Urothelium cell line (cell line): ENCODE results near the gene ZNF557.

Source experiments
- DNase-seq: peaks from one replicate; pipeline ENCODE4 v3.0.0; 2011; ENCODE audit warnings: low spot score, mixed read lengths
- FAIRE-seq: peaks from 2 replicates; lab custom pipeline; 2011; peaks lifted over from hg19 to GRCh38; lab: Jason Lieb, UNC

ZNF557 gene

DNA sequence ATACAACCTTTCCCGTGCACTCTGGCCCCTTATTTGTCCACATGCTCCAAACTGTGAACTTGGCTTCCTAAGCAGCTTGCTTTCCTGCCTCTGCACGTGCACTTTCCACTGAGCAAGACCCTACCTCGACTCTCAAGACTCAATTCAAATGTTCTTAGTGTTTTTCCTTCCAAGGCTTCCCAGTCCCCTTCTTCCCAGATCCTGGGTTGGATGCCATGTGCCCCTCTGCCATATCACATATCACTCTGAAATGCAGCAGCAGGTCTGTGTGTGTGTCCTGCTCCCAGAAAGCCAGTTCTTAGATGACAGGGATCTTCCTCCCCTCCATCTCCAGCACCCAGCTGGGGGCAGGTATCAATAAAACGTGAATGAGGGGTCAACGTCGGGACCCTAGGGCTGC is 3.0 kb downstream of the ZNF557 start:
- FAIRE-seq (no peak), DNase-seq (no peak)

DNA sequence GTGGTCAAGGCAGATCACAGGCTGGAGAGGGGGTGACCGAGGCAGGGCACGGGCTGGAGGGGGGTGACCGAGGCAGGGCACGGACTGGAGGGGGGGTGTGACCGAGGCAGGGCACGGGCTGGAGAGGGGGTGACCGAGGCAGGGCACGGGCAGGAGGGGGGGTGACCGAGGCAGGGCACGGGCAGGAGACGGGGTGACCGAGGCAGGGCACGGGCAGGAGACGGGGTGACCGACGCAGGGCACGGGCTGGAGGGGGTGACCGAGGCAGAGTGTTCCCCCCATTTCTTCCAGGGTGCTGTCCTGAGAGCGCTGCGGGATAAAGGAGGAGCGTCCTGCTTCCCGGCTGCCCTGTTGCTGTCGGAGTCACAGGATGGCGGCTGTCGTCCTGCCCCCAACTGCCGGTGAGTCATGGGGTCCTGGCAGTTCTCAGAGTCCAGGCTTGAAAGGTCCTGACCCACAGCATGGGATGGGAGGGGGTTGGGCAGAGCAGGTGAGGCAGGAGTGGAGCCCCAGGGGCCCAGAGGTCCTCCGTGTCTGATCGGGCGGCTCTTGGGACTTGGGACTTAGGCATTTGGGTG is 5.3 kb downstream of the ZNF557 start:
- DNase-seq (no peak), FAIRE-seq (no peak)

DNA sequence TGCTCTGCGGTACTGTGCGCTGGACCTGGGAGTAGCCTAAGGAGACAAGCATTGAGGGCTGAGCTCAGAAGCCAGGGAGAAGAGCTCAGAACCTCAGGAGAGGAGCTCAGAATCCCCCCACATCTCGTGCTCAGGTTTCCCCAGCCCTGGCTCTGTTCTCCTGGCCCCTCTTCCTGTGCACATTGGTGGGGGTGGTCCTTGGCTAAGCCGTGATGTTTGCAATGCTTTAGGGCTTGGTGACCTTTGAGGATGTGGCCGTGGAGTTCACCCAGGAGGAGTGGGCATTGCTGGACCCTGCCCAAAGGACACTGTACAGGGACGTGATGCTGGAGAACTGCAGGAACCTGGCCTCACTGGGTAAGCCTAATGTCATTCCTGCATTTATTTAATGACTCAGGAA is 6.6 kb downstream of the ZNF557 start:
- DNase-seq = no peak
- FAIRE-seq = no peak

GRCh38 chr19:7078008-7078407 is 8.5 kb downstream of the ZNF557 start:
- DNase-seq (no peak), FAIRE-seq (no peak)

DNA sequence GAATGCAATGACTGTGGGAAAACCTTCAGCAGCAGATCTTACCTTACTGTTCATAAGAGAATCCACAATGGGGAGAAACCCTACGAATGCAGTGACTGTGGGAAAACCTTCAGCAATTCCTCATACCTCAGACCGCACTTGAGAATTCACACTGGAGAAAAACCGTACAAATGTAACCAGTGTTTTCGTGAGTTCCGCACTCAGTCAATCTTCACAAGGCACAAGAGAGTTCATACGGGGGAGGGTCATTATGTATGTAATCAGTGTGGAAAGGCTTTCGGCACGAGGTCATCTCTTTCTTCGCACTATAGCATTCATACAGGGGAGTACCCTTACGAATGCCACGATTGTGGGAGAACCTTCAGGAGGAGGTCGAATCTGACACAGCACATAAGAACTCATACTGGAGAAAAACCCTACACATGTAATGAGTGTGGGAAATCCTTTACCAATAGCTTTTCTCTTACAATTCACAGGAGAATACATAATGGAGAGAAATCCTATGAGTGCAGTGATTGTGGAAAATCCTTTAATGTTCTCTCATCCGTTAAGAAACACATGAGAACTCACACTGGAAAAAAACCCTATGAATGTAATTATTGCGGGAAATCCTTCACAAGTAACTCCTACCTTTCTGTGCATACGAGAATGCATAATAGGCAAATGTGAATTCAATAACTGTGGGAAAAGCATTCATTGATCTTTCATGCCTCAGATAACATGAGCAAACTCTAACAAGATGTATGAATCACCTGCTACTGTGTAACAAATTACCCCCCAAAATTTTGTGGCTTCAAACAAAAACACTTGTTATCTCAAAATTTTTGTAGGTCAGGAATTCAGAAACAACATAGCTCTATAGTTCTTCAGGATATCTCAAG is 13.8 kb downstream of the ZNF557 start:
- FAIRE-seq (no peak), DNase-seq (no peak)

DNA sequence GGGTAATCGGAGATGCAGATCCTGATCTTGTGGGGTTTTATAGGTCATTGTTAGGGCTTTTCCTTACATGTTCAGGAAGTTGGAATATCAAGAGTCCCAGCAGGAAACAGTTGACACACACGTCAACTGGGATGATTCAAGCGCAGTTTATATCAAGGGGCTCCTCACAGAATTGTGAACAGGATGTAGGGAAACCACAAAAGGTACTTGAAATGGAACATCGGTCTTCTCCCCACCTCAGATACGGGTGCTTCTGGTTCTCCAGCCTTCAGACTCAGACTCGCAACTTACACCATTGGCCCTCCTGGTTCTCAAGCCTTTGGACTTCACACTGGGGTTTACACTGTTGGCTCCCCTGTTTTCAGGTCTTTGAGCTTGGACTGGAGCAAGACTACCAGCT is 19.5 kb downstream of the ZNF557 start:
- DNase-seq (no peak), FAIRE-seq (no peak)

DNA sequence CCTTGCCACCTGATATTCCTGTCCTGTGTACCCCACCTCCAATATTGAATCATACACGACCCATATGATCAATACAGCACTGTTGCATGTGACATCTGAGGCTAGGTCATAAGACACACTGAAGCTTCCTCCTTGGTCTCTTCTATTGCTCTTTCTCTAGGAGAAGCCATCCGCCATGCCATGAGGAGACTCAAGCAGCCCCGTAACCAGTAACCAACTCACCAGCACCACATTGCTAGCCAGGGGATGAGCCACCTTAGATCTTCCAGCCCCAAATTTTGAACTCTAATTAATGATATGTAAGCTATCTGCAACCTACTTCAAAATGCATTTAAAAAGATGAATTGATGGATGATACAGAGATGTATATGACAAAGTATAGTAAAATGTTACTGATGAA is 28.6 kb downstream of the ZNF557 start:
- no peak for FAIRE-seq

DNA sequence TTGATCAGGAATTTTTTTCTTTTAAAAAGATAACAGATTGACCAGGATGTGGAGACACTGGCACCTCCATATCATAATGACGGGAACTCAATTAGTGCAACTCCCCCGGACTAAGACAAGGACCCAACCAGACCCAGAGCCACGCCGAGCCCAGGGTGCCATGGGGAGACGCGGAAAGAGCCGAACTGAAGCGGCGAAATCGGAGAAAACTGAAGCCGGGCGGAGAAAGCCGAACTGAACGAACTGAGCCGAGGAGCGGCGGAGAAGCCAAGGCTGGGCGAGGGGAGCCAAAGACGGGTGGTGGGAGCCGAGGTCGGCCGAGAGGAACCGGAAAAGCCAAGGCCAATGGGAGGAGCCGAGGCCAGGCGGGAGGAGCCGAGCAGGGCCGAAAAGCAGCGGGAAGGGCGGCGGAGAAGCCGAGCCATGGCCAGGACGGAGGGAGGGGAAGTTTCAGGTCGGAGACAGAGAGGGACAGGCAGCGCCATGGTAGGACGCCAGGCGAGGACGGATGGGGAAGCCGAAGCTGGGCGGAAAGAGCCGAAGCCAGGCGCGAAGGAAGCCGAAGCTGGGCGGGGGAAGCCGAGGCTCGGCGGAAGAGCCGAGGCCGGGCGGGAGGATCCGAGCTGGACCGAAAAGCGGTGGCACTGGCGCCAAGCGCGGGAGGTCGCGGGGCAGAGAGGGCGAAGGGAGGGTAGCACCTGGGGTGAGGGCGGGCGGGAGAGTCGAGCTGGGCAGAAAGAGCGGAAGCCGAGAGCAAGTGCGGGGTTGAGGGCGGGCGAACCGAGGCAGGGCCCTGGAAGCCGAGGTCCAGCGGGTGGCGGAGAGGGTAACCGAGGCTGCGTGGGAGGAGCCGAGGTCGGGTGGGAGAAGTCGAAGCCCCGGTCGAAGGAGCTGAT is 29.4 kb downstream of the ZNF557 start:
- DNase-seq = peak; percentile 90
- FAIRE-seq = no peak

More for the DNA sequence above, 28.6 kb downstream of the ZNF557 start:
- DNase-seq = no peak

- FAIRE-seq (no peak), DNase-seq (no peak)
Measured at GRCh38 chr19:7099597-7099921, 30.1 kb downstream of the ZNF557 start.

DNA sequence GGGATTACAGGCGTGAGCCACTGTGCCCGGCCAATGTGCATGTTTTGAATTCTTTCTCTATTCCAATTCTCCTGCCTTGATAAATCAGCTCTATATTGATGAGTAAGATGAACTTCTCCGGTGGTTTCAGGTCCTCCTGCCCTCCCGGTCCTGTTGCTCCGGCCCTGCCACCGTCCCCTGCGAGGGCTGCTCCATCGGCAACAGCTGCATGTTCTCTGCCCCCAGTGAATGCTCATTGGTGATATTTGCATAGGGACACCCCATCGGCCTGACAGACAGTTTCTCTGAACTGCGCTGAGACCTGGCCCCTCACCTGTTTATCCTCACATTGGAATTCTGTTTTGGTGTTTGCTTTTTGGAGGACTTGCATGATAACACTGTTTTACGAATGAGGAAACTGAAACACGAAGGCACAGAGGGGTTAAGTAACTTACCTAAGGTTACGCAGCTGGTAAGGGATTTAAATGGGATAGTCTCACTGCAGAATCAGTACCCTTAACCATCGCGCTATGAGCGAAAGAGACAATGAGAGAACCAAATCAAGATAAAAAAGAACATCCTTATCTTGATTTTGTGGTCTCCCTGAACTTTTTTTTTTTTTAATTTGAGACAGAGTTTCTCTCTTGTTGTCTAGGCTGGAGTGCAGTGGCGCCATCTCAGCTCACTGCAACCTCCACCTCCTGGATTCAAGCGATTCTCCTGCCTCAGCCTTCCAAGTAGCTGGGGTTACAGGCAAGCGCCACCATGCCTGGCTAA is 32.2 kb downstream of the ZNF557 start:
- DNase-seq (no peak), FAIRE-seq (no peak)

DNA sequence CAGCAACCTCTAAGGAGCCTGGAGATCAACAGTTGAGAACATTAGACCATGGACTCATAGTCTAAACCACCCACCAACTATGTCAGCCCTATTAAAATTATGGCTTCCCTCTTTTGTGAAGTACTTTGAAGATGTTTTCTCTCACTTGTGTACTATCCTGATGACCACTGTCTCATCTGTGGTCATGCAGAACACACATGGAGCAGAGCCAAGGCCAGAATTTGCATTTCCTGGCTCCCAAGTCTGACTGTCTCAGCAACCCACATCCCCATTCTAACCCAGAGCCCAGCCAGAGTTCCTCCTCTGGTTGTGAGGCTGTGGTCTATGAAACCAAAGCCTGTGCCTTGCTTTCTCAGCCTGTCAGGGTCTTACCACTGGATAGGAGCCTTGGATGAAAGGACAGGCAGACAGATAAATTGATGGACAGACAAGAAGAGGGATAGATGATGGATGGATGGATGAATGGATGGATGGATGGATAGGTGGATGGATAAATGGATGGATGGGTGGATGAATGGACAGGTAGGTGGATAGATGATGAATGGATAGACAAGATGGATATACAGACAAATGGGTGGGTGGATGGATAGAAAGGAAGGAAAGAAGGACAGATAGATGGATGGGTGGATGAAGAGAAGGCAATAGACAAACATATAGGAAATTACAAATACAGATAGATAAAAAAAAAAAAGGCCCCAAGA is 35.4 kb downstream of the ZNF557 start:
- DNase-seq (no peak), FAIRE-seq (no peak)

- peak; percentile 95 for FAIRE-seq
Measured at GRCh38 chr19:7106711-7107657, 37.5 kb downstream of the ZNF557 start.

DNA sequence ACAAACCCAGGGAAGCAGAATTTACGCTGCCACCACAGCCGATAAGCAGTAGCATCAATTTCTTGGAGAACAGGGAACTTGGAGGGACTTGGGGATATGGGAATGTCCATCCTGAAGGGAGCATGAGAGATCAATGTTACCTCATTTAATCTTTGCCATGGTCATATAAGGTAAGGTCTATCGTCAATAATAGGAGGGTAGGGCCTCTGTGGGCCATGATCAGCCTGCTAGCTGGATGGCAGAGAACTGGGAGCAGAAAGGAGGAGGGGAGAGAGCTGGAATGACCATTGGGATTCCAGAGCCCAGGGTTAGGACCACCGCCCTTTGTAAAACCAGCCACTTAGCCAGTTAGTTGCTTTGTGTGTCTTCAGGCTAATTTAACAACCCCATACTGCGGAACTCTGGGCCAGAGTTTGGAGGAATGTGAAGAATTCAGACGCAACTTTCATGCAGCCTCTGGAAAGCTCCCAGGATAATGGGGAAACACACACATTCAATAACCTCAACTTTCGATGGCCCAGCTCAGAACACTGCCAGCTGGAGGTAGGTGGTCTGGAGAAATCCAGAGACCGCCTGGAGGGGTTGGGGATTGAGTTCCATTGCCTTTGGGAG is 40.3 kb downstream of the ZNF557 start:
- FAIRE-seq = no peak
- no peak for DNase-seq

More at GRCh38 chr19:7106711-7107657, 37.5 kb downstream of the ZNF557 start:
- no peak for DNase-seq

- FAIRE-seq (no peak), DNase-seq (no peak)
Measured at GRCh38 chr19:7112675-7113074, 43.2 kb downstream of the ZNF557 start.

- FAIRE-seq = no peak
- no peak for DNase-seq
Measured at GRCh38 chr19:7113233-7113632, 43.7 kb downstream of the ZNF557 start.

DNA sequence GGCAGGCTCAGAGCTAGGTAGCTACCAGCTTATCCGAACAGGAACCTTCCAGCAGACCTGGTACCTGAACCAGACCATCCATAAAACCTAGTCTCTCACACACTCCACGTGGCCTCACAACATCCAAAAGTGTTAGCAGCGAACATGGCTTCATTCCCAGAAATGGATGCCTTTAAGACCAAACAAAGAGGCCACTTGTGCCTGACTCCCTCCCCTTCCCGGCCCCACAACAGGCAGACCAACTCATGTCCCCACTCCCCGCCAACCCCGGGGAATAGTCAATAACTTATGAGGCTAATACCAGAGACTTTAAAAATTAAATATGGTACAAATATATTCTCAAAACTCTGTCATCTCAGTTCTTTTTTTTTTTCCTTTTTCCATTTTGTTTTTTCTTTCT is 46.2 kb downstream of the ZNF557 start:
- DNase-seq = no peak
- FAIRE-seq = no peak

- FAIRE-seq (no peak), DNase-seq (no peak)
Measured at GRCh38 chr19:7117248-7117647, 47.7 kb downstream of the ZNF557 start.

DNA sequence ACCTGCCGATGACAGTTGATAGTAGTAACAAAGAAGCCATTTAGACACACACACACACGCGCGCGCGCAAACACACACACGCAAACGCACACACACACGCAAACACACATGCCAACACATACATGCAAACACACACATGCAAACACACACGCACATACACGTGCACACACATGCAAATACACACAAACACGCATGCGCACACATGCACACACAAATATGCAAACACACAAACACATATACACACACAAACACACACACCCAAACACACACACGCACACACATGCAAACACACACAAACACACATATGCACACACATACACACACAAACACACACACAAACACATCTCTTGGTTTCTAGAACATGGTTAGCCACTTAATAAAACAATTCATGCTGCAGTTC is 50.1 kb downstream of the ZNF557 start:
- DNase-seq (no peak), FAIRE-seq (peak; percentile 17)

DNA sequence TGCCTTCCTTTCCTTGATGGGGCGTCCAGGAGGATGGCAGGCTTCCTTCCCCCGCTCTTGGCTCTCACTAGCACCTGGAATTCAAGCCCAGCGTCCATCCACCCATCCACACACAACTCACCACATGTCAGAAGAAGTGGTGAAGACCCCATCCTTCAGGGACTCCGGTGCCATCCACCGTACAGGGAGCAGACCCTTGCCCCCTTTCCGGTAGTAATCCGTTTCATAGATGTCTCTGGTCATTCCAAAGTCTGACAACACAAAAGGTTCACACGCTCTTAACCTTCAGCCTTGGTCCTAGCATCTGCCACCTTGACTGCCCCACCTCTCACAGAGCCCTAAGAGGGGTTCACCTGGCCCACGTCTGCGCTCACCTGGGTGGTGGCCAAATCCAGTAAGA is 51.0 kb downstream of the ZNF557 start:
- FAIRE-seq (no peak), DNase-seq (no peak)
